C4-2B (cell line): Measurements from ENCODE around the gene ZC3H15.

Source experiments
- ZFX ChIP-seq: fragments of 450-650 bp; IDR thresholded peaks from 2 replicates; pipeline ENCODE4 v1.6.1; 2017
- TF ChIP-seq, protein P1 (sequence below): fragments of 450-650 bp; conservative IDR thresholded peaks from 2 replicates; pipeline ENCODE4 v1.5.1; 2017; ENCODE audit warnings: mild to moderate bottlenecking

DNA sequence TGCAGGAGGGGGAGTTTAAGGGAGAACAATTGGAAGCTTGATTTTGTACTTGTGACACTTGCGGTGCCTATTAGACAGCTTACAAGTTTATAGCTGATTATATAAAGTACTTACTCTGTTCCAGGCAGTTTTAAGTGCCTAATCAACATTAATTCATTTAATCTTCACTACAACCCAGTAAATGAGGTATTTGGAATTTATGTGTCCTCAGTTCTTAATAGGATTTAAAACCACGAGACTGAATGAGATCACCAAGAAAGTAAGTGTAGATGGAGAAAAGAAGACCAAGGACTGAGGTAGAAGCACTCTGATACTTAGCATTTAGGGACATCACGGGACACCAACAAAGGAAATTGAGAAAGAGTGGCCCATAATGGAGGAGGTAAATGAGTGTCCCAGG, 49.8 kb downstream of the ZC3H15 start:
- TF ChIP-seq, protein P1, sequence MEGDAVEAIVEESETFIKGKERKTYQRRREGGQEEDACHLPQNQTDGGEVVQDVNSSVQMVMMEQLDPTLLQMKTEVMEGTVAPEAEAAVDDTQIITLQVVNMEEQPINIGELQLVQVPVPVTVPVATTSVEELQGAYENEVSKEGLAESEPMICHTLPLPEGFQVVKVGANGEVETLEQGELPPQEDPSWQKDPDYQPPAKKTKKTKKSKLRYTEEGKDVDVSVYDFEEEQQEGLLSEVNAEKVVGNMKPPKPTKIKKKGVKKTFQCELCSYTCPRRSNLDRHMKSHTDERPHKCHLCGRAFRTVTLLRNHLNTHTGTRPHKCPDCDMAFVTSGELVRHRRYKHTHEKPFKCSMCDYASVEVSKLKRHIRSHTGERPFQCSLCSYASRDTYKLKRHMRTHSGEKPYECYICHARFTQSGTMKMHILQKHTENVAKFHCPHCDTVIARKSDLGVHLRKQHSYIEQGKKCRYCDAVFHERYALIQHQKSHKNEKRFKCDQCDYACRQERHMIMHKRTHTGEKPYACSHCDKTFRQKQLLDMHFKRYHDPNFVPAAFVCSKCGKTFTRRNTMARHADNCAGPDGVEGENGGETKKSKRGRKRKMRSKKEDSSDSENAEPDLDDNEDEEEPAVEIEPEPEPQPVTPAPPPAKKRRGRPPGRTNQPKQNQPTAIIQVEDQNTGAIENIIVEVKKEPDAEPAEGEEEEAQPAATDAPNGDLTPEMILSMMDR = no peak
- TF ChIP-seq ZFX = no peak
